HG03460 (cell line): Measurements from ENCODE around the gene EPAS1.

Source experiments
- ATAC-seq: cut with Tn5 transposase; IDR thresholded peaks from one replicate; pipeline ENCODE4 v1.9.1; 2021; ENCODE audit not compliant: unreplicated experiment

EPAS1 gene

DNA sequence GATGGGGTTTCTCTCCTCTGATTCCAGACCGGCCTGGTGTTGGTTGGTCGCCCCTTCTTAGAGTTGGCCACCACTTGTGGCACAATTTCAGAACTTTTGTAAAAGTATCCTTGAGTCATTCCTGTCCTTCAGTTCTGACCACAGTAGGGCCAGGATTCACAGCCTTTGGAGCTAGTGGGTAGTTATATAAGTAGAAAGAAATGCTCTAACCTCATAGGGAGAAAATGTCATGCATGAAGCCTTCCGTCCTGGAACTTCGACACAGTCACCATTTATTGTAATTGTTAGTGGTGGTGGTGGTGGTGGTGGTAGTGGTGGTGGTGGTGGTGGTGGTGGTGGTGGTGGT, 65.4 kb downstream of the EPAS1 start:
- no peak for ATAC-seq

DNA sequence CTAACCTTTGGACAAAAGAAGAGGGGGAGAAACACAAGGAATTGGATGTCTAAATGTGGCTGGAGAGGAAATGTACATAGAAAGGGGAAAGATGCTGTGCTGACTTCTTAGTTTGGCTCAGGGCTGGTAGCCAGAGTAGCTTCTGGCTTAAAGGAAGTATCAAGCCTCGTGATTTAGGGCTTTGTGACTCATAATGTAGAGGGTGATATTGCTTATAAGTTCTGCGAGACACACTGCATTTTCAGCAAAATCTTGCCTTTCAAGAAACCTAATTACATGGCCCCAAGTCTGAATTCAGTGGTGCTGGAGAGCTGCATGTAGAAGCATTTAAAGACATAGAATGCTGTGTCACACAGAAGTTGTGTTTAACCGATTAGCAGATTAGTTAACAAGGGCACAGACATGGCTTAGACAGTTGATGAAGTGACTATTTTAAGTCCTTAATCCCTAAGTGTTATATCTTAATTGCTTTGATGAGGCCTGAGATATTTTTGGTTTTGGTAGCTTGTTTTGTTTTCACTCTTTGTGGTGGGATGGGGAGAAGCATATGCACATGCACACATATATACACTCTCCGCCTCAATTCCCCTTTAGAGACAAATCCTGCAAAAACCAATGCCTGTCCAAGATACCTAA, 66.4 kb downstream of the EPAS1 start:
- no peak for ATAC-seq

DNA sequence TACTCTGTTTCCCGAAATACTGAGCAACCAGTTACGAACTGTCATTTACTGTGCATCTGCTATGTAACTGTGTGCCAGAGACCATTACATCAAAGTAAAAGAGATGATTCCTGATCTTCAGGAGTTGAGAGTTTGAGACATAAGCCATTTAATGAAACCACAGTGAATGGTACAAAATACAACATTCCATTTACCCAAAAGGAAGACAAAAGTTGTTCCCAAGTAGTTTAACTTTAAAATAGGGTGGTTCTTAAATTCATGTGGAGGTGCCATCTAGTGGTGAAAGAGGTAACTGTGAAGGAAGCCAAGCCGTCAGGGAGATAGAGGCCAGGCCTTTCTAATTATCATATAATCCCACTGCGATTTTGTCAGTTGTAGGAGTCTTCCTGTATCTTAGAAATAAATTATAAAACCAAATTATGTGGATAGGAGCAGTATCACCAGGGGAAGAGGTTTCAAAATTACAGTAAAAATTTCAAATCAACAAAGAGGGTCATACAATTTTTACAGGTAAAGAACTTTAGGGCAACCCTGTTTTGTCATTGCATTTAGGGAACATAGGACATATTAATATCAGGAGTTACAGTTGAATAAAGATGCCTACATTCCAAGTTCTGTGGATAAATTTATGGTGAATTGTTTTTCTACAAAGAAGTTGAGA, 67.7 kb downstream of the EPAS1 start:
- ATAC-seq = no peak

GRCh38 chr2:46365913-46366667, 68.9 kb downstream of the EPAS1 start:
- no peak for ATAC-seq

GRCh38 chr2:46366668-46367052, 69.5 kb downstream of the EPAS1 start:
- ATAC-seq = no peak

DNA sequence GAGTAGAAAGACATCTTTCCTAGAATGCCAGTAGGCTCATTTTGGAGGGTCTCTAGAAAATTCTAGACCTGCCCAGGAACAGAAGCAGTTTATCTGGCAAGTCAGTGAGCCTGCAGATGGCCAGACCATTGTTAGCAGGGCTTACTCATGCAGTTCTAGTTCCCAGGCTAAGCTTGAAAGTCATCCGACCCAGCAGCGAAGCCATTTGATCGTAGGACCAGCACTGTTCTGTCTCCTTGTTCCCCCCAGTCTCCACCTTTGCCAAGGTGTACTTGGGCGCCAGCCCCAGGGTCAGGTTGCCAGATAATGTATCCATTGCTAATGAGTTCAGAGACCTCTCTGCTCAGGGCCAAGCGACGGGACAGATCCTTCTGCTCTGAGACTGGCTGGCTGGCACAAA, 70.1 kb downstream of the EPAS1 start:
- no peak for ATAC-seq

DNA sequence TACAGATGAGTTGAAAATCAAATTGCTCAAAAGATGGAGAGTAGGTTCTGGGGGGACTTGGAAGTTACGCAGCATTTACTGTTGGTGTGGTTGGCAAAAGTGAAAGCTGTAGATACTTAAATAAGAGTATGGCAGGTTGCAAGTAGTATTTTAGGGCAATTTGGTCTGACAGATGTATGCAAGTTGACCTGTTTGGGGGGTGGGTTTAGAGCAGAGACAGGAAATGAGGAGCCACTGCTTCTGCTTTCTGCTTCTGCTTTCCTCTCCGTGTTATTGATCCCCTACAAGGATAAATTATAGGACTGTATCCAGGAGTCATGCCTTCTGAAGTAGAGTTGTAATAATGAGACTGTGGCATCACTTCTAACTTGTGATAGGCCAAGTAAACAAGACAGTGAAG, 71.2 kb downstream of the EPAS1 start:
- ATAC-seq = no peak

DNA sequence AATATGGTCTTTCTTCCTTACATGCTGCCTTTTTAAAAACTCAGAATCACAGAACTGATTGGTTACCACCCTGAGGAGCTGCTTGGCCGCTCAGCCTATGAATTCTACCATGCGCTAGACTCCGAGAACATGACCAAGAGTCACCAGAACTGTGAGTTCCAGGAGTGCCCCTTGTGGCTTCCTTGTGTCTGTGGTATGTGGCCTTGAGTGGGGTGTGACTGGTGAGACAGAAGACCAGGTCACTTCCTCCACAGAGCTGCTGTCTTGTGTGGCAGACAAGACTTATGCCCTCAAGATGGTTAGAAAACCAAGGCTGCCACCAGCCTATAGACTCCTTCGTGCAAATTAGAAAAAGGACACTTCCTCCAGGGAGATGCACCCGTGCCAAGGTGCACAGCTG, 72.6 kb downstream of the EPAS1 start:
- no peak for ATAC-seq

DNA sequence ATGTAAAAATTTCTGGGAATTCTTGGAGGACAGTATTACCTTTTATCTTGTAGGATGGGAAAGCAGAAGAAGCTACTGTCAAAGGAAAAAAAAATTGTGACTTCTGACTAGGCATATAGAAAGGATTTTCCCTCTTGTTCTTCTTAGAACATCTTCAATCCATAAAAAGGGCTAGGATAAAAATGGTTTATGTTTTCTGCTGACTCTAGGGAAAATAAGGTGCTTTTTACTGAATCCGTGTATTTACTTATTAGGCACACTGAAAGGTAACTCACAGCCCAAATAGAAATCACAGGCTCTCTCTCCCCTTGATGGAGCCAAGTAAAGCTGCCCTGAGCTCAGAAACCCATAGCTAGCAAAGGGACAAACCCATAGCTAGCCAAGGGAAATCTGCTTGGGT, 74.6 kb downstream of the EPAS1 start:
- no peak for ATAC-seq

GRCh38 chr2:46372475-46372874, 75.3 kb downstream of the EPAS1 start:
- no peak for ATAC-seq

- no peak for ATAC-seq
These were observed 76.0 kb downstream of the EPAS1 start for GRCh38 chr2:46373238-46373637.

DNA sequence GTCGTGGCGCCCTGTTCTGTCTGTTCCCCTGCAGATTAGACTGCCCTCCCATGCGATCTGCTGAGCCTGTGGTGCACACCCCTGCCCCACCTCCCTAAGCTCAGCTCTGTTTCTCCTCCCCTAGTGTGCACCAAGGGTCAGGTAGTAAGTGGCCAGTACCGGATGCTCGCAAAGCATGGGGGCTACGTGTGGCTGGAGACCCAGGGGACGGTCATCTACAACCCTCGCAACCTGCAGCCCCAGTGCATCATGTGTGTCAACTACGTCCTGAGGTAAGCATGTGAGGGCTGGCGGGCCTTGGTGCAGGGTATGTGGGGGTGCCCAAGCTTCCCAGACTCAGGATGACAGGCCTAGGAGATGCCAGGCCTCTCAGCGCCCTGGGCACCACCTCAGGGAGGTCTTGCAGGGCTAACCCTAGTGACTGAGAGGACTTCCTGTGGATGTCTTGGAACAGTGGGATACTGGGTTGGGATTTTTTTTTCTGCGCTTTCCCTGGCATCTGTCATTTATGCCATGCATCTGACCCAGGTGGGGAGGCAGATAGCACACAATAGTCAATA, 78.4 kb downstream of the EPAS1 start:
- no peak for ATAC-seq

- ATAC-seq = no peak
These were observed 79.4 kb downstream of the EPAS1 start for GRCh38 chr2:46376586-46376985.

- ATAC-seq = no peak
These were observed 79.9 kb downstream of the EPAS1 start for GRCh38 chr2:46377101-46377581.

GRCh38 chr2:46377666-46378560, 80.7 kb downstream of the EPAS1 start:
- no peak for ATAC-seq

DNA sequence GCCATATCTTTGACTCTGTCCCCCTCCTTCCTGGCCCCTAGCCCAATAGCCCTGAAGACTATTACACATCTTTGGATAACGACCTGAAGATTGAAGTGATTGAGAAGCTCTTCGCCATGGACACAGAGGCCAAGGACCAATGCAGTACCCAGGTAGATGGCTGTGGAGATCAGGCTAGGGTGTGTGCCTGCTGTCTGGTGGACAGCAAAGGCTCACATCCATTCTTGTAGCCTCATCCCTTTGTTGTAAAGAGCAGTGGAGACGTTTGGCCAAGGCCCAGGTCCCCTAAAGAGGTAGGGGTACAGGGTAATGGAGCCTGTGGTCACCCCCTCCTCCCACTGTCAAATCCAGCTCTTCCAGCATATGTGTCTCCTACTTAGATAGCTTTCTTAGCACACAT, 81.4 kb downstream of the EPAS1 start:
- ATAC-seq = no peak

GRCh38 chr2:46379213-46380037, 82.2 kb downstream of the EPAS1 start:
- ATAC-seq = no peak

DNA sequence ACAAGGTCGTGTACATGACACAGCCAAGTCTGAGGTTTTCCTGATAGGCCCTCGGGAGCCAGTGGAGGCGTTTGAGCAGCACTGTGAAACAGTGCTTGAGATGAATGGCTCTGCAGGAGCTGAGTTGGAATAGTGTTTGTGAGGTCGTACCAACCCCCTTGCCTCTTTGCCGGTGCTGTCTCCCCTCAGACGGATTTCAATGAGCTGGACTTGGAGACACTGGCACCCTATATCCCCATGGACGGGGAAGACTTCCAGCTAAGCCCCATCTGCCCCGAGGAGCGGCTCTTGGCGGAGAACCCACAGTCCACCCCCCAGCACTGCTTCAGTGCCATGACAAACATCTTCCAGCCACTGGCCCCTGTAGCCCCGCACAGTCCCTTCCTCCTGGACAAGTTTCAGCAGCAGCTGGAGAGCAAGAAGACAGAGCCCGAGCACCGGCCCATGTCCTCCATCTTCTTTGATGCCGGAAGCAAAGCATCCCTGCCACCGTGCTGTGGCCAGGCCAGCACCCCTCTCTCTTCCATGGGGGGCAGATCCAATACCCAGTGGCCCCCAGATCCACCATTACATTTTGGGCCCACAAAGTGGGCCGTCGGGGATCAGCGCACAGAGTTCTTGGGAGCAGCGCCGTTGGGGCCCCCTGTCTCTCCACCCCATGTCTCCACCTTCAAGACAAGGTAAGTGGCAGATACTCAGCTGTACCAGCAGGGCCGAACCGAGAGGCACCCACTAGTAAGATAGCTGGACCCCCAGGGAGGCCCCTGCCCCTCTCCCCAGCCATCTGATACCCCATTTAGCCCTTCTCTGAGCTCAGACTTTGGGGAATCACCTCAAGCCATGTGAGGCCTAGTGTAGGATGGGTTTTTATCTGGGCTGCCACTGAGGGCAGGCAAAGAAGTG, 83.1 kb downstream of the EPAS1 start:
- ATAC-seq = no peak

GRCh38 chr2:46381263-46381849, 84.1 kb downstream of the EPAS1 start:
- ATAC-seq = no peak
